ENCODE results near the gene RNF126.

The RNF126 gene

DNA sequence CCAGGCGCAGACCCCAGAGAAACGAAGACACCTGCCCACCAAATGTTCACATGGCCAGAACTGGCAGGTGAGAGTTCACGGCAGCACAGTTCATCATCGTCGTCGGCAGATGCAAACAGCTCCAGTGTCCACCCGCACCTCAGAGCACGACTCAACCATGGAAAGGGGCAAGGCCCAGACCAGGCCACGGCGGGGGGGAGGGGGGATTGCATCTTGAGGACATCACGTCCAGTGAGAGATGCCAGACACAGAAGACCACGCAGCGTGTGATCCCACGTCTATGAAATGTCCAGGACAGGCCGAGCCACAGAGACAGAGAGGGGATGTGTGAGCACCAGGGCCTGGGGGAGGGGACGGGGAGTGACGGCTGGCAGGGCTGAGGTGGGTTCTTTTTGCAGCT, 7.3 kb downstream of the RNF126 start:
- H3K4me3 ChIP-seq (ENCODE audit: low read depth, low read length, poor library complexity, severe bottlenecking) = no peak overlapping the region
- no peak overlapping the region for H3K9ac ChIP-seq (ENCODE audit: low read length)
- H3K4me2 ChIP-seq (ENCODE audit: low read length) = no peak overlapping the region
- no peaks in the 10 kb centered on the region for H3F3A ChIP-seq (ENCODE audit: insufficient read depth, low read length)
- peaks cover 74% of the 10 kb centered on the region for H3K79me2 ChIP-seq (ENCODE audit: insufficient read depth, low read length)
- H3K4me1 ChIP-seq (ENCODE audit: insufficient read depth, low read length, severe bottlenecking) = peaks cover 32% of the 10 kb centered on the region
- no peak overlapping the region for H2AFZ ChIP-seq (ENCODE audit: low read length)
- H3K27ac ChIP-seq (ENCODE audit: low read depth, low read length, poor library complexity, severe bottlenecking) = no peak overlapping the region
- H3K27me3 ChIP-seq (ENCODE audit: insufficient read depth, low read length) = no peaks in the 10 kb centered on the region
- H3K36me3 ChIP-seq (ENCODE audit: insufficient read depth, low read length) = peaks cover 70% of the 10 kb centered on the region
- H3K9me2 ChIP-seq (ENCODE audit: low read depth, low read length) = no peaks in the 10 kb centered on the region
- H3K9me3 ChIP-seq (ENCODE audit: low read length) = no peaks in the 10 kb centered on the region
- TF ChIP-seq EZH2 (IDR thresholded peaks at IDR 0.05; ENCODE audit: borderline replicate concordance, low read length) = no peak
- TF ChIP-seq, protein P1, sequence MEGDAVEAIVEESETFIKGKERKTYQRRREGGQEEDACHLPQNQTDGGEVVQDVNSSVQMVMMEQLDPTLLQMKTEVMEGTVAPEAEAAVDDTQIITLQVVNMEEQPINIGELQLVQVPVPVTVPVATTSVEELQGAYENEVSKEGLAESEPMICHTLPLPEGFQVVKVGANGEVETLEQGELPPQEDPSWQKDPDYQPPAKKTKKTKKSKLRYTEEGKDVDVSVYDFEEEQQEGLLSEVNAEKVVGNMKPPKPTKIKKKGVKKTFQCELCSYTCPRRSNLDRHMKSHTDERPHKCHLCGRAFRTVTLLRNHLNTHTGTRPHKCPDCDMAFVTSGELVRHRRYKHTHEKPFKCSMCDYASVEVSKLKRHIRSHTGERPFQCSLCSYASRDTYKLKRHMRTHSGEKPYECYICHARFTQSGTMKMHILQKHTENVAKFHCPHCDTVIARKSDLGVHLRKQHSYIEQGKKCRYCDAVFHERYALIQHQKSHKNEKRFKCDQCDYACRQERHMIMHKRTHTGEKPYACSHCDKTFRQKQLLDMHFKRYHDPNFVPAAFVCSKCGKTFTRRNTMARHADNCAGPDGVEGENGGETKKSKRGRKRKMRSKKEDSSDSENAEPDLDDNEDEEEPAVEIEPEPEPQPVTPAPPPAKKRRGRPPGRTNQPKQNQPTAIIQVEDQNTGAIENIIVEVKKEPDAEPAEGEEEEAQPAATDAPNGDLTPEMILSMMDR (IDR thresholded peaks at IDR 0.05; ENCODE audit: low read length) = no peak
- no peaks in the 10 kb centered on the region for H4K20me1 ChIP-seq (ENCODE audit: insufficient read depth, low read length)

DNA sequence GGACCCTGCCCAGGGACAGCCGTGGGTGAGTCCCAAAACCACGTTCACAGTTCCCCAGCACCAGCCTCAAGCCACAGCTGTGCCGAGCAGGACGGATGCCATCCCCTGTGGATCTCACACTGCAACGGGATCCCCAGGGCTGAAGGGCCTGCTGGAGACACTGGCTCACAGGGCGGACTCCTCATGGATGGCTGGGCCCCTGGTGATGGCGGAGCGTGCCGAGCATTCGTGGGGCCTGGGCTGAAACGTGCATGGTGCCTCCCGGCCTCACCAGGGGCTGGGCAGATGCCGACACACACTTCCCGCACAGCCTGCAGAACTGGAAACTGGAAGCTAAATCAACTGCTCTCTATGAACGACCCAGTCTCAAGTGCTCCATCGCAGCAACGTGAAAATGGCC, 9.6 kb downstream of the RNF126 start:
- H3K4me1 ChIP-seq (ENCODE audit: insufficient read depth, low read length, severe bottlenecking) = peaks cover 9% of the 10 kb centered on the region
- peaks cover 82% of the 10 kb centered on the region for H3K36me3 ChIP-seq (ENCODE audit: insufficient read depth, low read length)
- no peaks in the 10 kb centered on the region for H3K9me2 ChIP-seq (ENCODE audit: low read depth, low read length)
- no peaks in the 10 kb centered on the region for H3K27me3 ChIP-seq (ENCODE audit: insufficient read depth, low read length)
- TF ChIP-seq, protein P1 (IDR thresholded peaks at IDR 0.05; ENCODE audit: low read length) = no peak
- no peak for TF ChIP-seq EZH2 (IDR thresholded peaks at IDR 0.05; ENCODE audit: borderline replicate concordance, low read length)
- H3K9ac ChIP-seq (ENCODE audit: low read length) = no peak overlapping the region
- H2AFZ ChIP-seq (ENCODE audit: low read length) = no peak overlapping the region
- H3K4me2 ChIP-seq (ENCODE audit: low read length) = no peak overlapping the region
- no peaks in the 10 kb centered on the region for H3K9me3 ChIP-seq (ENCODE audit: low read length)
- peaks cover 51% of the 10 kb centered on the region for H3K79me2 ChIP-seq (ENCODE audit: insufficient read depth, low read length)
- H3F3A ChIP-seq (ENCODE audit: insufficient read depth, low read length) = no peaks in the 10 kb centered on the region
- no peak overlapping the region for H3K27ac ChIP-seq (ENCODE audit: low read depth, low read length, poor library complexity, severe bottlenecking)
- H3K4me3 ChIP-seq (ENCODE audit: low read depth, low read length, poor library complexity, severe bottlenecking) = no peak overlapping the region
- H4K20me1 ChIP-seq (ENCODE audit: insufficient read depth, low read length) = no peaks in the 10 kb centered on the region

DNA sequence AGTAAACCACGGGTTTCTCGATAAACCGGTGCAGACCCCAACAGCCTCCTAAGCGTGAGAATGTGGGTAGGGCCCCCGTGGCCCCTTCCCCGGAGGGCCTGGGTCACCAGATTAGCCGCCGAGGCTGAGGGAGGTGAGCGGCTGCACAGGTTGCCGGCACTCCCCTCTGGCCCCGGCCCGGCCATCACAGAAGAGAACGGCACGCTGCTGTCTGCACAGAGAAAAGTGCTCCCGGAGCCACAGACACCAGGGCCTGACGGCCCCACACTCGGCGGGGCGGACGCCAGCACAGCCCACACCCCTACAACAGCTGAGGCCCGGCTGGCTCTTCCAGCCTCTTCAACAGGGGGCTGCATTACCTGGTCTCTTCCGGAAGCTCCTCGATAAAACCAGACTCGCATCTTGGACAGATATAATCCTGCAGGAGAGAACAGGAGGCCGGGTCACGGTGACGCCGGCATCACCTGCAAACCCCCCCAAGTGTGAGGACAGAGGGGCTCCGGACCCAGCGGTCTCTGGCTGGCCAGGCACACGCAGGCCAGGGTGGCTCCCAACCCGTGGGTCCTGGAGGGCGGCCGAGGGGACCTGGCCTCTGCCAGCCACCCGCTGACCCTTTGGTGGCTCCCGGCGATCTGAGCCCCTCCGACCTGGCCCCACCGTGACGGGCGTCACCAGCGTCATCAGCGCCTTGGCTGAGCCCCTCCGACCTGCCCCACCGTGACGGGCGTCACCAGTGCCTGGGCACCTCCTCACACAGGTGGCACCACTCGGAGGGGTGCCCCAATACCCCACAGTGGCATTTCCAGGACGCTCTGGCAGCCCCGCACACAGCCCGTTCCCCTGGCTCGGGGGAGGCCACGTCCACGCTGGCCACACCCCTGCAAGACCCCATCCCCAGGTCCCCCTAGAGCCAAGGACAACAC, 10.3 kb downstream of the RNF126 start:
- Histone ChIP-seq H2AFZ (ENCODE audit: low read length) (no peak overlapping the region), H3K9me3 (ENCODE audit: low read length) (no peaks in the 10 kb centered on the region), H3K79me2 (ENCODE audit: insufficient read depth, low read length) (peaks cover 44% of the 10 kb centered on the region), H3K4me1 (ENCODE audit: insufficient read depth, low read length, severe bottlenecking) (peaks cover 4% of the 10 kb centered on the region), H3K4me2 (ENCODE audit: low read length) (no peak overlapping the region), H3F3A (ENCODE audit: insufficient read depth, low read length) (no peaks in the 10 kb centered on the region), H3K9me2 (ENCODE audit: low read depth, low read length) (no peaks in the 10 kb centered on the region), H3K4me3 (ENCODE audit: low read depth, low read length, poor library complexity, severe bottlenecking) (no peak overlapping the region), H3K27ac (ENCODE audit: low read depth, low read length, poor library complexity, severe bottlenecking) (no peak overlapping the region), H3K36me3 (ENCODE audit: insufficient read depth, low read length) (peaks cover 84% of the 10 kb centered on the region), H3K27me3 (ENCODE audit: insufficient read depth, low read length) (no peaks in the 10 kb centered on the region), H3K9ac (ENCODE audit: low read length) (no peak overlapping the region), H4K20me1 (ENCODE audit: insufficient read depth, low read length) (no peaks in the 10 kb centered on the region)
- TF ChIP-seq EZH2 (IDR thresholded peaks at IDR 0.05; ENCODE audit: borderline replicate concordance, low read length) = no peak
- TF ChIP-seq, protein P1 (IDR thresholded peaks at IDR 0.05; ENCODE audit: low read length) = no peak
